MCF 10A (cell line): ENCODE results near the gene ELOVL5. TPM values are rescaled to one million over a fixed set of nuclear protein-coding genes. Genes with fewer than 3 reads are reported as not detected.

Source experiments
- BruUV-seq: library from RNA; stranded (reverse); fragments of 400-500 nt; replicated peaks from 2 replicates; lab custom pipeline; 2021; lab: Mats Ljungman, UMichigan
- CTCF ChIA-PET: fragments of 300-600 bp; sonication (Branson Sonifier 250); formaldehyde crosslinking; extraction: SDS; loops from one replicate; lab custom pipeline; 2021; ENCODE audit warnings: antibody characterized with exemption, inconsistent platforms; lab: Yijun Ruan, JAX
- POLR2A ChIA-PET: fragments of 300-600, 350-650 bp; sonication (Branson Sonifier 250); formaldehyde crosslinking; extraction: SDS; loops from one replicate; lab custom pipeline; 2020; ENCODE audit warnings: antibody characterized with exemption, inconsistent platforms; lab: Yijun Ruan, JAX
- DNase-seq: peaks from one replicate; pipeline ENCODE4 v3.0.0-alpha.2; 2018; ENCODE audit not compliant: unreplicated experiment
- H3K27ac Mint-ChIP-seq: one replicate; pipeline ENCODE4 v1.8.0; 2022; ENCODE audit warnings: mild to moderate bottlenecking, low read depth, mixed read lengths; ENCODE audit not compliant: unreplicated experiment
- H3K27me3 Mint-ChIP-seq: one replicate; pipeline ENCODE4 v1.8.0; 2022; ENCODE audit warnings: mixed read lengths; ENCODE audit not compliant: insufficient read depth, unreplicated experiment
- H3K36me3 Mint-ChIP-seq: one replicate; pipeline ENCODE4 v1.8.0; 2022; ENCODE audit warnings: mild to moderate bottlenecking, moderate library complexity, mixed read lengths; ENCODE audit not compliant: insufficient read depth, unreplicated experiment
- H3K4me1 Mint-ChIP-seq: one replicate; pipeline ENCODE4 v1.8.0; 2022; ENCODE audit warnings: mixed read lengths; ENCODE audit not compliant: insufficient read depth, unreplicated experiment
- H3K4me3 Mint-ChIP-seq: one replicate; pipeline ENCODE4 v1.8.0; 2022; ENCODE audit warnings: mild to moderate bottlenecking, moderate library complexity, mixed read lengths; ENCODE audit not compliant: unreplicated experiment
- H3K9me3 Mint-ChIP-seq: one replicate; pipeline ENCODE4 v1.8.0; 2022; ENCODE audit warnings: mixed read lengths; ENCODE audit not compliant: unreplicated experiment
- intact Hi-C: fragments of 100-400 bp; cut with micrococcal nuclease; formaldehyde crosslinking; loops from 2 replicates; pipeline ENCODE4 v1.14.1; 2022
- total RNA-seq: library from RNA; stranded (reverse); gene quantifications from 2 replicates; pipeline ENCODE4 v1.2.3, GENCODE V29; 2022
- TF ChIP-seq, protein P1 (sequence below): fragments of 200-600 bp; IDR thresholded peaks from one replicate; pipeline ENCODE4 v1.8.0; 2022; ENCODE audit warnings: antibody characterized with exemption, mild to moderate bottlenecking; ENCODE audit not compliant: unreplicated experiment

Gene ELOVL5
- total RNA-seq, 1 experiment from 2014 or later = 58.3 TPM

DNA sequence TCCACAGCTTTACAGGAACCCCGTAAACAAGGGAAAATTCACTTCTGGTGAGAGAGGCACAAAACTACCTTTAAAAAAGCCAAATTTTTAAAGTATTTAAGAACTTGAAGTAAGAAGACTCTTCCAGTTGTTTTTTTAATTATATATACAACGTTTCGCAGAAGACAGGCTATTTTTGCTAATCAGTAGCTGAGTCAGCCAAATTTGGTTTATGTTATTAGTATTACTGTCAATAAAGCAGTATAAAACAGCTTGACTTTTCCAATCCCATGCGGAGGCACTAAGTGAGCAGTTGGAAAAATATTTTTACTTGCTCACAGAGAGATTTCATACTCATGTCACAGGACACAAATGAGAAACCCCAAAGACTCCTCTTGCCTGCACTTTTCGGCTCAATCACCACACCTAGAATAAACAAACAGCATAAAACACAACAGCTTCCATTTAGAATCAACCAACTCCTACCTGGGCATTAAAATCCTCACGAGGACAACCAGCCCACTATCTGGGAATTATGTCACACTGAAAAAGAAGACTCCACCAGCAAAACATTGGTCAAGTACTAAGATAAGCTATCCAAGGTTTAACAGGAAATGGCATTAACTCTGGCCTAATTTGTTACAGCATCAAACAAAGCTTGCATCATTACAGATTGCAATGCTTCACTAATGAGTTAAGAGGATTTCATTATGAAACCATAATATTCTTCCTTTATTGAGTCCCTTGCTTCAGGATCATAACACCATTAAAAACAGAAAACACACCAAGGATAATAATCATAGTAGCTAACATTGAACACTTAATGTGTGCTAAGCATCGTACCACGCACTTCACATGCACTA, 26.3 kb downstream of the ELOVL5 start:
- BruUV-seq = no TSS peak
- H3K27me3 Mint-ChIP-seq = no peaks in the 10 kb centered on the region
- H3K36me3 Mint-ChIP-seq = peaks cover 13% of the 10 kb centered on the region
- no peak overlapping the region for H3K4me3 Mint-ChIP-seq
- TF ChIP-seq, protein P1, sequence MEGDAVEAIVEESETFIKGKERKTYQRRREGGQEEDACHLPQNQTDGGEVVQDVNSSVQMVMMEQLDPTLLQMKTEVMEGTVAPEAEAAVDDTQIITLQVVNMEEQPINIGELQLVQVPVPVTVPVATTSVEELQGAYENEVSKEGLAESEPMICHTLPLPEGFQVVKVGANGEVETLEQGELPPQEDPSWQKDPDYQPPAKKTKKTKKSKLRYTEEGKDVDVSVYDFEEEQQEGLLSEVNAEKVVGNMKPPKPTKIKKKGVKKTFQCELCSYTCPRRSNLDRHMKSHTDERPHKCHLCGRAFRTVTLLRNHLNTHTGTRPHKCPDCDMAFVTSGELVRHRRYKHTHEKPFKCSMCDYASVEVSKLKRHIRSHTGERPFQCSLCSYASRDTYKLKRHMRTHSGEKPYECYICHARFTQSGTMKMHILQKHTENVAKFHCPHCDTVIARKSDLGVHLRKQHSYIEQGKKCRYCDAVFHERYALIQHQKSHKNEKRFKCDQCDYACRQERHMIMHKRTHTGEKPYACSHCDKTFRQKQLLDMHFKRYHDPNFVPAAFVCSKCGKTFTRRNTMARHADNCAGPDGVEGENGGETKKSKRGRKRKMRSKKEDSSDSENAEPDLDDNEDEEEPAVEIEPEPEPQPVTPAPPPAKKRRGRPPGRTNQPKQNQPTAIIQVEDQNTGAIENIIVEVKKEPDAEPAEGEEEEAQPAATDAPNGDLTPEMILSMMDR = no peak
- intact Hi-C loops = no loop called here
- peak overlapping the region; percentile 28 for H3K27ac Mint-ChIP-seq
- ChIA-PET POLR2A (interaction anchor here (0.9 to 4.8 kb wide), 10 partner anchors 13 to 254 kb away, joined by 3 to 44 read pairs (median 4); partner anchors contain the start of gene ELOVL5), CTCF (interaction anchor here (0.6 to 2.1 kb wide), 5 partner anchors 12 to 722 kb away, joined by 3 to 6 read pairs (median 4); no protein-coding TSS in a partner anchor)
- DNase-seq = no peak
- H3K4me1 Mint-ChIP-seq = peaks cover 40% of the 10 kb centered on the region
- no peaks in the 10 kb centered on the region for H3K9me3 Mint-ChIP-seq

DNA sequence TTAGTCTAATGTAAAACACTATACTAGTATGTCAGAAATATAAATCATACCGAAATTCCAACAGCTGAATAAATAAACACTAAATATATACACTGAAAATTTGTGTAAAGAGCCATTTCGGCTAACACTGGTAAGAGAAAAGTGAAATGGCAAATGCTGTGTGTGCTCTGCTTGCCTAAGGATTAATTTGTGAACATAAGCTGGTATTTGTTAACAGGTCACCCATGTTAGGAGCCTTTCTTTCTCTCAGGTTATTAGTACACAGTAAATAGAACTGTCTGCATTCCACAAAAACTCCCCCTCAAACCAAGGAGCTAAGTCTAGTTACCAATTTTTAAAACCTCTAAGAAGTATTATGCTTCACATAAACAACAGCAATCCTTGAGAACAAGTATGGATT, 27.0 kb downstream of the ELOVL5 start:
- no peak for DNase-seq
- no TSS peak for BruUV-seq
- H3K27me3 Mint-ChIP-seq = no peaks in the 10 kb centered on the region
- intact Hi-C loops = no loop called here
- peaks cover 33% of the 10 kb centered on the region for H3K4me1 Mint-ChIP-seq
- H3K4me3 Mint-ChIP-seq = no peak overlapping the region
- peak overlapping the region; percentile 28 for H3K27ac Mint-ChIP-seq
- ChIA-PET CTCF (interaction anchor here (0.6 to 2.1 kb wide), 4 partner anchors 11 to 722 kb away, joined by 3 to 6 read pairs (median 4); no protein-coding TSS in a partner anchor), POLR2A (interaction anchor here (1.0 to 4.8 kb wide), 8 partner anchors 12 to 149 kb away, joined by 3 to 44 read pairs (median 5); partner anchors contain the start of gene ELOVL5)
- H3K9me3 Mint-ChIP-seq = no peaks in the 10 kb centered on the region
- H3K36me3 Mint-ChIP-seq = peaks cover 8% of the 10 kb centered on the region
- TF ChIP-seq, protein P1 = no peak

DNA sequence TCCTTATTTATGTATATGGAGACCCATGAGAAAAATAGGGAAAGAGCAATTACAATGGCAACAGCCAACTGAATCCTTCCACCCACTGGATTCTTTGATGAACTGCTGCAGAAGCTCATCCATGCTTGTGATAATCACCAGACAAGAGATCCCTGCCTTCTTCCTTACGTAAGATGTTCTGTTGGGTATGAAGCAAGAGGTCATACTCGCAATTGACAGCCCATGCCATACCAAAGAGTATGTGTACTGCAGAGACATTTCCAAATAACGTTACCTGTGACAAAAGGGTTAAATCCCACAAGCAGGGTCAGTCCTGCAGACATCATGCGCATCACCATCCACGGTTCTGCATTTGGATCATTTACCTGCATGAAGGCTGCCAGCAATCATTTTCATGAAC, 27.8 kb downstream of the ELOVL5 start:
- DNase-seq = peak; percentile 35
- Mint-ChIP-seq H3K9me3 (no peaks in the 10 kb centered on the region), H3K36me3 (peaks cover 13% of the 10 kb centered on the region), H3K4me3 (no peak overlapping the region), H3K27me3 (no peaks in the 10 kb centered on the region), H3K4me1 (peaks cover 26% of the 10 kb centered on the region), H3K27ac (no peak overlapping the region)
- intact Hi-C loops = no loop called here
- no TSS peak for BruUV-seq
- POLR2A ChIA-PET = interaction anchor here (3.4 to 4.8 kb wide), 2 partner anchors 19 to 26 kb away, joined by 22 to 29 read pairs; partner anchors contain the start of gene ELOVL5
- CTCF ChIA-PET = interaction anchor here (0.8 to 2.1 kb wide), 2 partner anchors 10 to 12 kb away, joined by 3 to 6 read pairs; no protein-coding TSS in a partner anchor
- TF ChIP-seq, protein P1 = no peak

DNA sequence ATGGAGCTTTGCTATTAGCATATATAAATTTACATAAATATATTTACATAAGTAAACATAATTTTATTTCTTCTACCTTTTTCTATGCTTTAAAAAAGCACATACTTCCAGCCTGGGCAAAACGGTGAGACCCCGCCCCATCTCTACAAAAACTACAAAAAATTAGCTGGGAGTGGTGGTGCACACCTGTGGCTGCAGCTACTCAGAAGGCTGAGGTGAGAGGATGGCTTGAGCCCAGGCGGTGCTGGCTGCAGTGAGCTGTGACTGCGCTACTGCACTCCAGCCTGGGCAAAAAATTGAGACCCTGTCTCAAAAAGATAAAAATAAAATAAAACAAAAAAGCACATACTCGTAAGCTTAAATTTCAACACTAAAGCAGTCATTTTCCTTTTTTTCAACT, 30.3 kb downstream of the ELOVL5 start:
- POLR2A ChIA-PET = interaction anchor here (0.6 to 1.5 kb wide), 4 partner anchors 10 to 151 kb away, joined by 3 to 13 read pairs (median 4); no protein-coding TSS in a partner anchor

More for the DNA sequence above, 30.3 kb downstream of the ELOVL5 start:
- TF ChIP-seq, protein P1 = no peak
- H3K27me3 Mint-ChIP-seq = no peaks in the 10 kb centered on the region
- DNase-seq = no peak
- peaks cover 13% of the 10 kb centered on the region for H3K36me3 Mint-ChIP-seq
- BruUV-seq = no TSS peak
- no peak overlapping the region for H3K4me3 Mint-ChIP-seq
- H3K27ac Mint-ChIP-seq = no peak overlapping the region
- intact Hi-C loops = no loop called here
- peaks cover 21% of the 10 kb centered on the region for H3K4me1 Mint-ChIP-seq
- H3K9me3 Mint-ChIP-seq = no peaks in the 10 kb centered on the region
- CTCF ChIA-PET = interaction anchor here (0.6 to 1.2 kb wide), 3 partner anchors 9 to 637 kb away, joined by 3 to 4 read pairs (median 4); no protein-coding TSS in a partner anchor
